GM12872 (cell line): ENCODE data around the gene GOLGA6A.

Source experiments
- CTCF ChIP-seq: IDR thresholded peaks from 3 replicates; pipeline ENCODE4 v1.5.1; 2011; ENCODE audit warnings: low read depth, mild to moderate bottlenecking, low read length, moderate library complexity; ENCODE audit not compliant: insufficient read depth

Gene GOLGA6A

GRCh38 chr15:74127954-74128784 lies 45.8 kb upstream of the GOLGA6A start:
- no peak for TF ChIP-seq CTCF

GRCh38 chr15:74127255-74127953 lies 45.1 kb upstream of the GOLGA6A start:
- peak; percentile 96 for TF ChIP-seq CTCF

- no peak for TF ChIP-seq CTCF
These were observed 42.4 kb upstream of the GOLGA6A start for GRCh38 chr15:74124759-74125158.

GRCh38 chr15:74124196-74124595 lies 41.8 kb upstream of the GOLGA6A start:
- no peak for TF ChIP-seq CTCF

GRCh38 chr15:74123658-74124057 lies 41.3 kb upstream of the GOLGA6A start:
- no peak for TF ChIP-seq CTCF

- TF ChIP-seq CTCF = no peak
These were observed 40.7 kb upstream of the GOLGA6A start for GRCh38 chr15:74123131-74123429.

GRCh38 chr15:74122403-74123130 lies 40.2 kb upstream of the GOLGA6A start:
- no peak for TF ChIP-seq CTCF
